Neuron (in vitro differentiated cells): ENCODE data around the gene CYB5R3.

Experiments
- H2AFZ ChIP-seq: one replicate; pipeline ENCODE4 v1.6.1; 2013; ENCODE audit warnings: low read depth, mild to moderate bottlenecking, inconsistent platforms, low read length, moderate library complexity
- H3K27me3 ChIP-seq: one replicate; pipeline ENCODE4 v1.6.1; 2013; ENCODE audit warnings: low read length; ENCODE audit not compliant: insufficient read depth
- H3K36me3 ChIP-seq: one replicate; pipeline ENCODE4 v1.6.1; 2013; ENCODE audit warnings: low read length; ENCODE audit not compliant: insufficient read depth
- H3K4me1 ChIP-seq: one replicate; pipeline ENCODE4 v1.6.1; 2013; ENCODE audit warnings: low read length; ENCODE audit not compliant: insufficient read depth
- H3K4me3 ChIP-seq: 2 replicates; pipeline ENCODE4 v1.5.1; 2013; ENCODE audit warnings: mild to moderate bottlenecking, low read length, moderate library complexity
- H3K9me3 ChIP-seq: one replicate; pipeline ENCODE4 v1.6.1; 2013; ENCODE audit warnings: low read length

CYB5R3 gene

GRCh38 chr22:42632096-42632495 is 17.1 kb downstream of the CYB5R3 start:
- Histone ChIP-seq H3K9me3 (no peaks in the 10 kb centered on the region), H3K36me3 (peaks cover 70% of the 10 kb centered on the region), H3K27me3 (no peaks in the 10 kb centered on the region), H2AFZ (no peak overlapping the region), H3K4me1 (no peaks in the 10 kb centered on the region), H3K4me3 (no peak overlapping the region)

DNA sequence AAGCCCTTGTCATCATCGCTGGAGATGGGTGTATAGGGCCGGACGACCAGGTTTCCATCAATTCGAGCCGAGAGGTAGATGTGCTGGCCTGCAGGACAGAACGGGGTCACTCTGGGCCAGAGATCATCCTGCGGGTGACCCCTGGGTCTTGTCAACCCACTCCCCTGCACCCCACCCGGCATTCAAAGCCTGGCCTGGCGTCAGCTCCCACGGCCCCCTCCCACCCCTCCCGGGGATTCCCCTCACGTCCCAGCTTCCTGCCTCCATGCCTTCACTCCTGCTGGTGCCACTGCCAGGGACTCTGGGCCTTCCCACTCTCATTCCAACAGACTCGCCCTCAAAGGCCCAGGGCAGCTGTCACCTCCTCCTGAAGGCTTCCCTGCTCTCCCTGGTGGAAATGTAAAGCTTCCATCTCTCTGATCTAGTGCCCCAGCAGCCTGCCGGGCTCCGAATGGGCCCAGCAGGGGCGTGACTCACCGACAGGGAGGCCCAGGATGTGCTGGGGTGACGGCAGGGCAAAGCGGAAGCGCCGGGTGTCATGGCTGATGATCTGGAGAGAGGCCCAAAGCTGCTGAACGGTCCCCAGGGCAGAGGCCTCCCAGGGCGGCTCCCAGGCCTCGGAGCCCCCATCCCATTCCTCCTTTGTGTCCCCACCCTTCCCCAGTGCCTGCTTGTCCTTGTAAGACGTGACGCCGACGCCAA is 18.1 kb downstream of the CYB5R3 start:
- Histone ChIP-seq H3K27me3 (no peaks in the 10 kb centered on the region), H2AFZ (no peak overlapping the region), H3K36me3 (peaks cover 72% of the 10 kb centered on the region), H3K9me3 (no peaks in the 10 kb centered on the region), H3K4me1 (no peaks in the 10 kb centered on the region), H3K4me3 (no peak overlapping the region)

DNA sequence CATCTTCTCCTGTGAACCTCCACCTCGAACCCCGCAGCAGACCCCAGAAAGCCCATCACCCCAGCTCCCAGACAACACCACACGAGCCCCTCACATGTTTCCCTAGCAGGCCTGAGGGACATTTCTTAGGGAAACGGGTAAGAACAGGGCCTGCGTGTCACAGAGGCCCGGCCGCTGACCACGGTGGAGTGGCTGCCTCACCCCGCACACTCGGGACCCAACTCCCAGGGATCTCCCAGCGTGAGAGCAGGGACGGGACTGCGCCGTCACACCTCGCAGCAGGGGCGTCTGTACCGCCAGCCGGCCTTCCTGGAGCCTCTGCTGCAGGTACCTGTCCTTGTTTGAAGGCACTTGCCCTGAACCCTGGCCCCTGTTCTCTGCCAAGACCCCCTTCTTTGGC is 19.0 kb downstream of the CYB5R3 start:
- no peak overlapping the region for H3K4me3 ChIP-seq
- no peaks in the 10 kb centered on the region for H3K9me3 ChIP-seq
- H3K27me3 ChIP-seq, result no peaks in the 10 kb centered on the region
- no peaks in the 10 kb centered on the region for H3K4me1 ChIP-seq
- H3K36me3 ChIP-seq, result peaks cover 73% of the 10 kb centered on the region
- no peak overlapping the region for H2AFZ ChIP-seq

GRCh38 chr22:42627981-42628380 is 21.2 kb downstream of the CYB5R3 start:
- H3K4me3 ChIP-seq, result no peak overlapping the region
- peaks cover 67% of the 10 kb centered on the region for H3K36me3 ChIP-seq
- no peaks in the 10 kb centered on the region for H3K9me3 ChIP-seq
- no peak overlapping the region for H2AFZ ChIP-seq
- H3K4me1 ChIP-seq, result no peaks in the 10 kb centered on the region
- H3K27me3 ChIP-seq, result no peaks in the 10 kb centered on the region

GRCh38 chr22:42626951-42627625 is 22.1 kb downstream of the CYB5R3 start:
- Histone ChIP-seq H2AFZ (no peak overlapping the region), H3K36me3 (peaks cover 64% of the 10 kb centered on the region), H3K4me1 (no peaks in the 10 kb centered on the region), H3K9me3 (no peaks in the 10 kb centered on the region), H3K27me3 (no peaks in the 10 kb centered on the region), H3K4me3 (no peak overlapping the region)

DNA sequence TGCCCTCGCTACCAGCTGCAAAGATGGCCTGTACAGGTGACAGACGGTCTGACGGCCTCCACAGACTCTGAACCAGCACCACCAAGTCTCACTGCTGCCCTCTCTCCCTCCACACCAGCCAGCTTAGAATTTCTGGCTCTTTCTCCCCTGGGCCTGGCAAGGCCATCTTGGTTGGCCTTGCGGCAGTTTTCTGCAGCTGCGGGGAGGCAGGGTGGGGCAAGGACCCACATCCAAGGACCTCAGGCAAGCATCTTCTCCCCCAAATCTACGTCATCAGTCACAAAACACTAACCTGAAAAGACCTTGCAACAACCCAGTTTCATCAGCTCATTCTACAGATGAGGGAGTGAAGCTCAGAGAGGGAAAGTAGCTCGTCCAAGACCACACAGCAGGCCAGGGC is 22.8 kb downstream of the CYB5R3 start:
- H3K36me3 ChIP-seq, result peaks cover 58% of the 10 kb centered on the region
- H3K27me3 ChIP-seq, result no peaks in the 10 kb centered on the region
- H3K9me3 ChIP-seq, result no peaks in the 10 kb centered on the region
- H3K4me1 ChIP-seq, result no peaks in the 10 kb centered on the region
- H2AFZ ChIP-seq, result no peak overlapping the region
- H3K4me3 ChIP-seq, result no peak overlapping the region

- H3K4me1 ChIP-seq, result no peaks in the 10 kb centered on the region
- H3K4me3 ChIP-seq, result no peak overlapping the region
- no peak overlapping the region for H2AFZ ChIP-seq
- H3K9me3 ChIP-seq, result no peaks in the 10 kb centered on the region
- H3K27me3 ChIP-seq, result no peaks in the 10 kb centered on the region
- H3K36me3 ChIP-seq, result peaks cover 50% of the 10 kb centered on the region
These were observed 23.8 kb downstream of the CYB5R3 start for GRCh38 chr22:42625416-42625815.

GRCh38 chr22:42624551-42625106 is 24.6 kb downstream of the CYB5R3 start:
- no peaks in the 10 kb centered on the region for H3K4me1 ChIP-seq
- H3K4me3 ChIP-seq, result no peak overlapping the region
- no peaks in the 10 kb centered on the region for H3K27me3 ChIP-seq
- no peak overlapping the region for H2AFZ ChIP-seq
- peaks cover 48% of the 10 kb centered on the region for H3K36me3 ChIP-seq
- no peaks in the 10 kb centered on the region for H3K9me3 ChIP-seq

DNA sequence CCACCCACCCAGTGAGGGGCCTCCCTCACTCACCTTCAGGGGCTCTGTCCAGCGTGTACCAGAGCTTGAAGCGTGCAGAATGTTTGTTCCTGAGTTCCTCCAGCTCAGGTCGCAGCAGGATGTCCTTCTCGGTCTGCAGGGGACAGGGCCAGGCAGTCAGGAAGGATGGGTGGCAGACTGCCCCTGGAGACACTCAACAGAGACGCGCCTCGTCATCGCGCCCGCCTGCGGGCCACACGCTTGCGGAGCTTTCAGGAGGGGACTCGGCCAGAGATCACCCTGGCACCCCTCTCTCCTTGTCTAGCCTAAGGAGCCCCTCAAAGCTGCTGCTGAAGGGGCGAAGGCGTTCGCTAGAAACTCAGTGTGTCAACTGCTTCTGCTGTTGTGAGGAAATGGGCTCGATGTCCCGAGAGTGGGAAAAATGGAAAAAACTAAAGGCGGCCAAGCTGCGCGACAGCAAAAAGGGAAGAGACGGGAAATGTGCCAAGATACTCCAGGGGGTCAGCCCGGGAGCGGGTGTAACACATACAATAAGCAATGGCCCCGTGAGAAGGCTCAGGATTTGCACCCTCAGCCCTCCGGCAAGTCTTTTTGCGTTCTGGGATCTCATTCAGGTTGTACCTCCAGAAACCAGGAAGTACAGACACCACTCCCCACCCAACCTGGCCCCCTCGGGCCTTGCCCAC is 25.3 kb downstream of the CYB5R3 start:
- no peaks in the 10 kb centered on the region for H3K27me3 ChIP-seq
- no peak overlapping the region for H3K4me3 ChIP-seq
- no peaks in the 10 kb centered on the region for H3K9me3 ChIP-seq
- no peak overlapping the region for H2AFZ ChIP-seq
- peaks cover 48% of the 10 kb centered on the region for H3K36me3 ChIP-seq
- no peaks in the 10 kb centered on the region for H3K4me1 ChIP-seq

DNA sequence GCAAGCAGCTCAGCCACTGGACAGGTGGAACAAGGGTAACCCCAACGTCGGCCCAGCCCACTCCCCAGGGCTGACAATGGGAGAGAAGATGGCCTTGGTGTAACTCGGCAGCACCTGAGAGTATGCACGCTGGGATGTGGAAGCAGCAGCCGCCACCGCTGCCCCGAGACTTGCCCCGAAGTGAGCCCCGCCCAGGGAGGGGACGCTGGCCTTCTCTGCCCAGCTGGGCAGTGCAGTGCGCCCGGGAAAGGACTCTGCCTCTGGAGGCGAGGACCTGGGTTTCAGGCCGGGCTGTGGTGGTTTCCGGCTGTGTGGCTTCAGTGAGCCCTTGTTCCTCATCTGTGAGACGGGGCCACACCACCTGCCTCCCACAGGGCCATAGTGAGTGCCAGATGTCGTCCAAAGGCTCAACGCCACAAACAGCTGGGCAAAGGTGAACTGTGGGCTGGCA is 25.9 kb downstream of the CYB5R3 start:
- Histone ChIP-seq H3K4me3 (no peak overlapping the region), H3K36me3 (peaks cover 45% of the 10 kb centered on the region), H3K27me3 (no peaks in the 10 kb centered on the region), H3K9me3 (no peaks in the 10 kb centered on the region), H2AFZ (no peak overlapping the region), H3K4me1 (no peaks in the 10 kb centered on the region)

DNA sequence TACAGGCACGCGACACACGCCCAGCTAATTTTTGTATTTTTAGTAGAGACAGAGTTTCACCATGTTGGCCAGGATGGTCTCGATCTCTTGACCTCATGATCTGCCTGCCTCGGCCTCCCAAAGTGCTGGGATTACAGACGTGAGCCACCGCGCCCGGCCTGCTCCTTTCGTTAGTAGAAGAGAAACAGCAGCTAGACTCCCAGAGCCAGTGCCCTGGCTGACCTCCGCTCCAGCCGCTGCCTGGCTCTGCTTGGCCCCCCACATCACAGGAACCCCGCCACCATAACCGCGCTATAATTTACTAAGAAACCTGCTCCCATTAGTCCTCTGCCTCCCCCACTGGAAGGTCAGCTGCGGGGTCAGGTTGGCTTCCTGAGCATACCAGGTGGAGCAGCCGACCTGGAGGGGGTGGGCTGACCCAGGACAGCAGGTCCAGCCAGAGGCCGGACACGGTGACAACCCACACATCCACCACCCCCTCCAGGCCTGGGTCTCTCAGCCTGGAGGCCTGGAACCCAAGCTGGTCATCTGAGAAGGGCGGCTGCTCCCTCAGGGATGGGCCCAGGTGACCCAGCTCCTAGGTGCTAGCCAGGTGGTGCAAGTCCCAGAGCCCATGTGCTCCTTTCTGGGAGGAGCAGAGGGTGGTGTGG is 27.0 kb downstream of the CYB5R3 start:
- no peaks in the 10 kb centered on the region for H3K4me1 ChIP-seq
- H3K36me3 ChIP-seq, result peaks cover 37% of the 10 kb centered on the region
- no peaks in the 10 kb centered on the region for H3K27me3 ChIP-seq
- no peak overlapping the region for H3K4me3 ChIP-seq
- H2AFZ ChIP-seq, result no peak overlapping the region
- H3K9me3 ChIP-seq, result no peaks in the 10 kb centered on the region

GRCh38 chr22:42621505-42622002 is 27.6 kb downstream of the CYB5R3 start:
- no peaks in the 10 kb centered on the region for H3K27me3 ChIP-seq
- H3K9me3 ChIP-seq, result no peaks in the 10 kb centered on the region
- peaks cover 31% of the 10 kb centered on the region for H3K36me3 ChIP-seq
- H2AFZ ChIP-seq, result no peak overlapping the region
- no peaks in the 10 kb centered on the region for H3K4me1 ChIP-seq
- H3K4me3 ChIP-seq, result no peak overlapping the region
